ENCODE results near the gene KAT8.

- TF ChIP-seq CTCF (IDR thresholded peaks at IDR 0.05): no peak
- no peak for TF ChIP-seq EP300 (IDR thresholded peaks at IDR 0.05)
- no peak for TF ChIP-seq POLR2A (IDR thresholded peaks at IDR 0.05)
- no peak for TF ChIP-seq POLR2AphosphoS5 (IDR thresholded peaks at IDR 0.05)
These were observed 36.6 kb upstream of the KAT8 start for GRCh38 chr16:31080756-31081419.

All from upper lobe of left lung (tissue), 4 donors.